Hepatocyte (in vitro differentiated cells): ENCODE measurements around the gene TMEM109.

ENCODE experiments used
- EZH2 ChIP-seq: fragments of 200-600 bp; sonication (generic); IDR thresholded peaks from 2 replicates; pipeline ENCODE4 v1.6.1; 2016; ENCODE audit warnings: antibody characterized with exemption, mild to moderate bottlenecking, borderline replicate concordance
- TF ChIP-seq, protein P1 (sequence below): fragments of 200-600 bp; sonication (generic); IDR thresholded peaks from 2 replicates; pipeline ENCODE4 v1.5.1; 2016; ENCODE audit warnings: antibody characterized with exemption, mild to moderate bottlenecking; ENCODE audit not compliant: poor library complexity

DNA sequence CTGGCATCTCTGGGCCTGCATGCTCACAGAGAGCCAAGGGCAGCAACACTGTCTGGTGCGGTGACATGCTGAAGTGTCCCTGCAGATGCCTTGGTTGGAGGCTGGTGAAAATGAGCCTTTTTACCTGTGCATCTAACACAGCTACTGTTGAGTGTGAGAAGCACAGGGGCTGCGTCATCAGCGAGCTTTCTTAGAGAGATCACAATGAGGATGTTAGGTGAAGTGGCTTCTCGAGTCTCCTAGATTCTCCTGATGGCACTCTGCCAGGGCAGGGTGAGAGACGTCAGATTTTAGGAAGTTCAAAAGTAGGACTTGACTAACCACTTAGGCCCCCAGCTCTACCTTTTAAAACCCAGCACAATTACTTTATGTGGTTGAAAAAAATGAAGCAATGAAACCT is 41.6 kb downstream of the TMEM109 start:
- TF ChIP-seq, protein P1, sequence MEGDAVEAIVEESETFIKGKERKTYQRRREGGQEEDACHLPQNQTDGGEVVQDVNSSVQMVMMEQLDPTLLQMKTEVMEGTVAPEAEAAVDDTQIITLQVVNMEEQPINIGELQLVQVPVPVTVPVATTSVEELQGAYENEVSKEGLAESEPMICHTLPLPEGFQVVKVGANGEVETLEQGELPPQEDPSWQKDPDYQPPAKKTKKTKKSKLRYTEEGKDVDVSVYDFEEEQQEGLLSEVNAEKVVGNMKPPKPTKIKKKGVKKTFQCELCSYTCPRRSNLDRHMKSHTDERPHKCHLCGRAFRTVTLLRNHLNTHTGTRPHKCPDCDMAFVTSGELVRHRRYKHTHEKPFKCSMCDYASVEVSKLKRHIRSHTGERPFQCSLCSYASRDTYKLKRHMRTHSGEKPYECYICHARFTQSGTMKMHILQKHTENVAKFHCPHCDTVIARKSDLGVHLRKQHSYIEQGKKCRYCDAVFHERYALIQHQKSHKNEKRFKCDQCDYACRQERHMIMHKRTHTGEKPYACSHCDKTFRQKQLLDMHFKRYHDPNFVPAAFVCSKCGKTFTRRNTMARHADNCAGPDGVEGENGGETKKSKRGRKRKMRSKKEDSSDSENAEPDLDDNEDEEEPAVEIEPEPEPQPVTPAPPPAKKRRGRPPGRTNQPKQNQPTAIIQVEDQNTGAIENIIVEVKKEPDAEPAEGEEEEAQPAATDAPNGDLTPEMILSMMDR: no peak
- TF ChIP-seq EZH2: no peak
